ENCODE data around the gene DTNA. TPM values are rescaled to one million over a fixed set of nuclear protein-coding genes. Genes with fewer than 3 reads are reported as not detected.
"Not testable (repeated sequence)": the region's sequence is repeated elsewhere in the genome, so short reads cannot be mapped to it uniquely, and the experiment has no call there.

Gene DTNA
- total and polyA plus RNA-seq, 12 donors = 6.3 to 43.9 (median 22.3) TPM

DNA sequence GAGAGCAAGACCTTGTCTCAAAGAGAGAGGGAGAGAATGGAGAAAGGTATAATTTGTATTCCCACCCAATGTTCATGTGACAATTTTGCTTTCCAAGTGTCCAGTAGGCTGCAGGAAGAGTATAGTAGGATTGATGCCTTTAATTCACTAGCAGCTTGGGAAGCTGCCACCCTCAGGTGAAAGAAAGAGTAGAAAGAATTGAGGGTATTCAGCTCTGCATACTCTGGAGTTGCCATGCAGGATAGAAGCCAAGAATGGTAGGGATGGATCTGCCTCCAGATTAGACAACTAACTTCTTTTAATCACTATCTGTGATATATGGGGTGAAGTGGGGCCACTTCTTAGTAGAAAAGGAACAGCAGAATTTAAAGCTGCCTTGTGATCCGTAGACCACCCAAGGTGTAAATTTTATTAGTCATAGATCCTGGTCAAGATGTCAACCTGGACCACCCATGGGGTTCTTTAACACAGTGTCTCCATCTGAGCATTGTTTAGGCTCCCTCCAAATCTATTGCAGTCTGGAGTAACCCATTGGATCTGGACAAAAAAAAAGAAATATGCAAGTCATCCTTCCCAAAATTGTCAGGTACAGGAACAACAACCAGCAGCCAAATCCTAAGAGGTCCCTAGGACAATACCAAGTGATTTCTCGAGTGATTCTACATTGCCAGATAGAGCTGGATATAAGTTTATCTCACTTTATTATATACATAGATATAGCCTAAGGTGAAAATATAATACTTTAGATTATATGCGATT lies 33.1 kb upstream of the DTNA start:
- no peaks in the 10 kb centered on the region for H3K36me3 ChIP-seq (replicated peaks in 1 of 2)
- intact Hi-C loops (cut with DNase I) = loop anchor here in 1 of 2 donors (10.0 kb wide), 1 partner anchor 108 kb away; no protein-coding TSS in a partner anchor
- H3K9me3 ChIP-seq (replicated peaks in 1 of 3) = no peaks in the 10 kb centered on the region
- TF ChIP-seq, protein P1, sequence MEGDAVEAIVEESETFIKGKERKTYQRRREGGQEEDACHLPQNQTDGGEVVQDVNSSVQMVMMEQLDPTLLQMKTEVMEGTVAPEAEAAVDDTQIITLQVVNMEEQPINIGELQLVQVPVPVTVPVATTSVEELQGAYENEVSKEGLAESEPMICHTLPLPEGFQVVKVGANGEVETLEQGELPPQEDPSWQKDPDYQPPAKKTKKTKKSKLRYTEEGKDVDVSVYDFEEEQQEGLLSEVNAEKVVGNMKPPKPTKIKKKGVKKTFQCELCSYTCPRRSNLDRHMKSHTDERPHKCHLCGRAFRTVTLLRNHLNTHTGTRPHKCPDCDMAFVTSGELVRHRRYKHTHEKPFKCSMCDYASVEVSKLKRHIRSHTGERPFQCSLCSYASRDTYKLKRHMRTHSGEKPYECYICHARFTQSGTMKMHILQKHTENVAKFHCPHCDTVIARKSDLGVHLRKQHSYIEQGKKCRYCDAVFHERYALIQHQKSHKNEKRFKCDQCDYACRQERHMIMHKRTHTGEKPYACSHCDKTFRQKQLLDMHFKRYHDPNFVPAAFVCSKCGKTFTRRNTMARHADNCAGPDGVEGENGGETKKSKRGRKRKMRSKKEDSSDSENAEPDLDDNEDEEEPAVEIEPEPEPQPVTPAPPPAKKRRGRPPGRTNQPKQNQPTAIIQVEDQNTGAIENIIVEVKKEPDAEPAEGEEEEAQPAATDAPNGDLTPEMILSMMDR (IDR thresholded peaks at IDR 0.05) = no peak
- no peak for TF ChIP-seq POLR2A (IDR thresholded peaks at IDR 0.05)
- no peak overlapping the region for H3K4me3 ChIP-seq
- 63 to 83% (median 76%) methylated on average over 3 of the region's 3 CpGs for WGBS, 4 donors
- H3K27me3 ChIP-seq = no peaks in the 10 kb centered on the region
- no peaks in the 10 kb centered on the region for H3K4me1 ChIP-seq (replicated peaks in 1 of 2)
- no peak overlapping the region for H3K27ac ChIP-seq
- DNase-seq = no peak

DNA sequence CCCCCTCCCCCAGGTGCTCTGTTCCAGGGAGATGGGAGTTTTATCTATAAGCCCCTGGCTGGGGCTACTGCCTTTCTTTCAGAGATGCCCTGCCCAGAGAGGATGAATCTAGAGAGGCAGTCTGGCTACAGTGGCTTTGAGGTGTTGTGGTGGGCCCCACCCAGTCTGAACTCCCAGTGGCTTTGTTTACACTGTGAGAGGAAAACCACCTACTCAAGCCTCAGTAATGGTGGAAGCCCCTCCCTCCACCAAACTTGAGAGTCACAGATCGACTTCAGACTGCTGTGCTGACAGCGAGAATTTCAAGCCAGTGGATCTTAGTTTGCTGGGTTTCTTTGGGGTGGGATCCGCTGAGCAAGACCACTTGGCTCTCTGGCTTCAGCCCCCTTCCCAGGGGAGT lies 20.3 kb upstream of the DTNA start:
- WGBS, 4 donors = 83 to 100% (median 90%) methylated on average over 1 to 3 of the region's 3 CpGs
- H3K27ac ChIP-seq; H3K9me3 ChIP-seq (replicated peaks in 1 of 3); H3K27me3 ChIP-seq; H3K4me3 ChIP-seq; DNase-seq; intact Hi-C loops (cut with DNase I); H3K4me1 ChIP-seq (replicated peaks in 1 of 2); H3K36me3 ChIP-seq (replicated peaks in 1 of 2): not testable (repeated sequence)

- no peak for DNase-seq
- H3K27ac ChIP-seq = no peak overlapping the region
- no peaks in the 10 kb centered on the region for H3K4me1 ChIP-seq (replicated peaks in 1 of 2)
- H3K9me3 ChIP-seq (replicated peaks in 1 of 3) = no peaks in the 10 kb centered on the region
- intact Hi-C loops (cut with DNase I) = no loop called here
- no peak for TF ChIP-seq POLR2A (IDR thresholded peaks at IDR 0.05)
- TF ChIP-seq, protein P1 (IDR thresholded peaks at IDR 0.05) = no peak
- no peak overlapping the region for H3K4me3 ChIP-seq
- no peaks in the 10 kb centered on the region for H3K27me3 ChIP-seq
- H3K36me3 ChIP-seq (replicated peaks in 1 of 2) = no peaks in the 10 kb centered on the region
These were observed 18.5 kb upstream of the DTNA start for GRCh38 chr18:34691614-34692013.

DNA sequence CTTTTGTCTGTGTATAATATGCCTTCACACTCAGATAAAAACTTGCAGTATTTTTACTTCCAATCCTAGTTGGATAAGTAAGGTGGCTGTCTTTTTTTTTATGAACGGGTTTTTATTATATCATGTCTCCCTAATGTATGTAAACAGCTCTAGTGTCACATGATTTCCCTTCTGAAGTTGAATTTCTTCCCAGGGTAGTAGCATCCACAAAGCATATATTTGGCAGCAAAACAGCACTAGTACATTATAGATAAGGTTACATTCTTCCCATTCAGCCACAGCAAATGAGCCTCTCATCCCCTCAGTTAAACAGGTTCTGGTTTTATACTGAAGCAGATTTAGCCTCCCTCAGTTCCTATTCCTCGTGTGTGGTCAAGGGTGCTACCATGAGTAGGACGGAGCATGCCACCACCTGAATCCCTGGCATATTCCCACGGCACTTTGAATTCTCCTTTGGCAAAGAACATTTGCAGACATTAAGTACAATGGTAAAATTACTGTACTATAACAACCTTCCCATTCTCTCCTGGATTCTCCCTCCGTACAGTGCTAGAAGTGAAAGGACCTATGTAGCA lies 15.4 kb upstream of the DTNA start:
- Histone ChIP-seq H3K27me3 (no peaks in the 10 kb centered on the region), H3K36me3 (replicated peaks in 1 of 2) (no peaks in the 10 kb centered on the region), H3K4me3 (no peak overlapping the region), H3K9me3 (replicated peaks in 1 of 3) (no peaks in the 10 kb centered on the region), H3K4me1 (replicated peaks in 1 of 2) (no peaks in the 10 kb centered on the region), H3K27ac (no peak overlapping the region)
- 69 to 81% (median 78%) methylated on average over 5 of the region's 5 CpGs for WGBS, 4 donors
- TF ChIP-seq, protein P1 (IDR thresholded peaks at IDR 0.05) = no peak
- no peak for TF ChIP-seq POLR2A (IDR thresholded peaks at IDR 0.05)
- intact Hi-C loops (cut with DNase I) = no loop called here
- DNase-seq = no peak

- TF ChIP-seq POLR2A (IDR thresholded peaks at IDR 0.05) = no peak
- TF ChIP-seq, protein P1 (IDR thresholded peaks at IDR 0.05) = no peak
- no peak overlapping the region for H3K27ac ChIP-seq
- no peaks in the 10 kb centered on the region for H3K4me1 ChIP-seq (replicated peaks in 1 of 2)
- no peaks in the 10 kb centered on the region for H3K9me3 ChIP-seq (replicated peaks in 1 of 3)
- no peak for DNase-seq
- no peaks in the 10 kb centered on the region for H3K36me3 ChIP-seq (replicated peaks in 1 of 2)
- no peak overlapping the region for H3K4me3 ChIP-seq
- no peaks in the 10 kb centered on the region for H3K27me3 ChIP-seq
- intact Hi-C loops (cut with DNase I) = no loop called here
- WGBS, 4 donors = 65 to 78% (median 70%) methylated on average over 5 of the region's 5 CpGs
These were observed 14.8 kb upstream of the DTNA start for GRCh38 chr18:34695310-34695709.

All from adrenal gland (tissue), 12 donors.